Spleen (tissue), 7 donors: Measurements from ENCODE around the gene HMGXB3.
A peak's percentile ranks its signal among the peaks of the same experiment; 100 is the strongest.

ENCODE experiments used
- CTCF ChIP-seq, 11 experiments: fragments of 200-600 bp in 7 of 11; fragments of 450-650 bp in 4 of 11; sonication (generic) in 4 of 11; IDR thresholded peaks in 8 of 11; conservative IDR thresholded peaks in 3 of 11; 1 replicate in 7 of 11; 2 replicates in 4 of 11; pipeline versions ENCODE4 v1.4.0 to v1.8.0; 2016 to 2021; ENCODE audit warnings: antibody characterized with exemption in 11 of 11, inconsistent platforms in 4 of 11, mild to moderate bottlenecking in 1 of 11
- POLR2AphosphoS5 ChIP-seq, 3 donors: sonication (generic); formaldehyde crosslinking; IDR thresholded peaks; one replicate each; pipeline ENCODE4 v1.5.1; 2017; ENCODE audit warnings: antibody characterized with exemption in 3 of 3
- donor health status: DM: no; HTN: no; CAD: no; lungs with moderate emphysema.
- donor health status: DM: no; HTN: no; CAD: no.
- donor health status: DM: no; HTN: no; CAD: no.

DNA sequence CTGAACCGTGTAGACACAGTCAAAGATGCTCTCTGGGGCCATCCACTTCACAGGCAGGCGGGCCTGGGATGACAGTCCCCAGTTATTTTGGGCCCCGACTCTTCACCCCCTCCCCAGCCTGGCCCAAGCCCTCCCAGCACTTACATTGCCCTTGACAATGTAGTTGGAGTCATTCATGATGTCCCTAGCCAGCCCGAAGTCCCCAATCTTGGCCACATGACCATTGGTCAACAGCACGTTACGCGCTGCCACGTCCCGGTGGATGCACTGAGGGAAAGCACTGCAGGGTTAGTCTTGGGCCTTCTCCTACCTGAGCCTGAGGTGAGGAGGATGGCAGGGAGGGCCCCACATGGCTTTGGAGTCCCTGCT, 55.5 kb downstream of the HMGXB3 start:
- TF ChIP-seq CTCF (IDR thresholded peaks at IDR 0.05 in 8 of 11, conservative IDR thresholded peaks at IDR 0.05 in 3 of 11) (no peak), POLR2AphosphoS5 (IDR thresholded peaks at IDR 0.05) (peak in 2 of 3 donors; percentile 15 to 37)
